Subcutaneous adipose tissue (tissue), 4 donors: ENCODE measurements around the gene DCHS2. TPM values are rescaled to one million over a fixed set of nuclear protein-coding genes. Genes with fewer than 3 reads are reported as not detected.

Experiments
- total RNA-seq, 4 donors: library from RNA; depleted of rRNA; stranded (reverse); fragments of >200 nt; gene quantifications; one replicate each; pipeline ENCODE4 v1.1.0, GENCODE V29; 2016
- TF ChIP-seq, protein P1 (sequence below): fragments of 450-650 bp; IDR thresholded peaks from one replicate; pipeline ENCODE4 v1.5.1; 2016; ENCODE audit warnings: low read depth, mild to moderate bottlenecking, control low read depth, antibody characterized with exemption, moderate library complexity

DCHS2 gene
- total RNA-seq, 4 donors from 2014 or later = not detected

DNA sequence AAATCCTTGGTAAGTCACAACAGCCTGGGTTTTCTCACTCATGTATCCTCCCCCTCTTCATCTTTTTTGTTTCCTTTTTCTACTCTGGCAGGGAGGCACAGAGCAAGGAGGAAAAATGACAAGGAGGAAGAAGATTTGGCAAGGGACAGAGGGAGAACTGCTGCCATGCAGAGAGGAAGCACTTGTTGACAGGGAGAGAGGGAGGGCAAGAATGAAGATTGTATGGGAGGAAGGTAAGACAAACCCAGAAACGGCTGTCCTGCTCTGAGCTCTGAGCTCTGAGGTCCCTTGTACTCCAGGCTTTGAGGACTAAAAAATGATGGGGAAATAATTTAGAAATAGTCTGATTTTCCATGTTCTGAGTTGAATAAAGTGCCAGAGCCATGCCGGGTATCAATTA lies 123.9 kb downstream of the DCHS2 start:
- TF ChIP-seq, protein P1, sequence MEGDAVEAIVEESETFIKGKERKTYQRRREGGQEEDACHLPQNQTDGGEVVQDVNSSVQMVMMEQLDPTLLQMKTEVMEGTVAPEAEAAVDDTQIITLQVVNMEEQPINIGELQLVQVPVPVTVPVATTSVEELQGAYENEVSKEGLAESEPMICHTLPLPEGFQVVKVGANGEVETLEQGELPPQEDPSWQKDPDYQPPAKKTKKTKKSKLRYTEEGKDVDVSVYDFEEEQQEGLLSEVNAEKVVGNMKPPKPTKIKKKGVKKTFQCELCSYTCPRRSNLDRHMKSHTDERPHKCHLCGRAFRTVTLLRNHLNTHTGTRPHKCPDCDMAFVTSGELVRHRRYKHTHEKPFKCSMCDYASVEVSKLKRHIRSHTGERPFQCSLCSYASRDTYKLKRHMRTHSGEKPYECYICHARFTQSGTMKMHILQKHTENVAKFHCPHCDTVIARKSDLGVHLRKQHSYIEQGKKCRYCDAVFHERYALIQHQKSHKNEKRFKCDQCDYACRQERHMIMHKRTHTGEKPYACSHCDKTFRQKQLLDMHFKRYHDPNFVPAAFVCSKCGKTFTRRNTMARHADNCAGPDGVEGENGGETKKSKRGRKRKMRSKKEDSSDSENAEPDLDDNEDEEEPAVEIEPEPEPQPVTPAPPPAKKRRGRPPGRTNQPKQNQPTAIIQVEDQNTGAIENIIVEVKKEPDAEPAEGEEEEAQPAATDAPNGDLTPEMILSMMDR = no peak

DNA sequence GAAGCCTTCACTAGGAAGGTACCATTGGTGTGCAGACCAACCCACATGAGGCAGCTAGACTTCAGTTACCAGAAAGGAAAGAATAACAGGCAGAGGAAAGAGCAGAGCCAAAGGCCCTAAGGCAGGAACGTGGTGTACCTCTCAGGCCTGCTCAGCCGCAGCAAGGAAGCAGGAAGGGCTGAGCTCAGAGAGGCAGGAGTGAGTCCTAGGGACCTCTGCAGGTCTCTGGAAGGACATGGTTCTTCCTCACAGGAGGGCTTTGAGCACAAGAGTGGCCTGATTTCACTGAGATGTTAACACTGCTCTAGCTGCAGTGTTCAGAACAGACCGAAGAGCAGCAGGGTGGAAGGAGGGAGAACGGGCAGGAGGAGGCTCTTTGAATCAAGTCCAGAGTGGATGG lies 124.6 kb downstream of the DCHS2 start:
- TF ChIP-seq, protein P1 = no peak

DNA sequence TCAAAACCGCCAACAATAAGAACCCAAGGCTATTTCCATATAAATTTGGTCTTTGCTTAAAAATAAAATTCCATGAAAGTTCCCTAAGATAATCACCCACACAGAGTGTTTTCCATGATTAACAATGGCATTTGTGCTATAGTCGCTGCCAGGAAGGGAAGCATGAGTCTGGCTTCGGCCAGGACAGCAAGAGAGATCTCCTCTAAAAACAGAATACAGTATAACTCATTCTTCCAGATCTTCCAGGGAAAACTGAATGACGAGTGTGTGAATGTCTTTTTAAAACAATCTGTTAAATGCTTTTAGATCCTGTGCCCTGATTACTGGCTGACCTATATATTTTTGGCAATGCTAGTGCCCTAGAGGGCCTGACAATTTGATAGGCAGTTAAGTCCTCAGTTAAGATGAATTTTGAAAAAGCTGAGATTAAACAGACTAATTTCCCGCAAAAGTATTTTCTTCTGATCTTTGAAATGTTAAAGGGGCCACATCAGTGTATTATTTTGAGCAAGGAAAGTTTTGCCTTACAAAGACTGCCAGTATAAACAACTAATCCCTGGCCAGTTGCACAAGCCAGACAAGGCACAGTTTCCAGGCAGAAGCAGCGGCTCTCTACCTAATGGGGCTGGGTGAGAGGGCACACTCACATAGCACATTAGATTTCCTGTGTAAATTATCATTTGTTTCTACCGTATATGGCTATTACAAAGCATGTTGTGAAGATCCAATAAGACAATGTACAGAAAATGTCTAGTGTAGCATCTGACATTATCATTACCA lies 127.3 kb downstream of the DCHS2 start:
- TF ChIP-seq, protein P1 = no peak

DNA sequence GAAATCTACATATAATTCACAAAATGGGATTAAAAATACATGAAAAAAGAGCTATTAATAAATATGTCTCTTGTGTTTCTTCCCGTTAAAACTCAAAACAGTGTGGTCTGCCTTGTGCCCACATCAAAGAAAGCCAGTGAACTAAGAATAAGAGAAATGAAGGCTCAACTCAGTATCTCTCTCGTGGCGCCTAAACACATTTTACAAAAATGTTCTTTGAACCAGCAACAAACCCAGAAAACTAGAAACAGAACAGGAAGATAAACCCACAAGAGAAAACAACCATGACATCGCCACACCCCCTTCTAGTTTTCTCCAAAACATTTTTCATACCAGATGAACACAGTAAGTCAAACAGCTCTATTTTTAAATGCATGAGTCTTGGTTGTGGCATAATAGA lies 130.1 kb downstream of the DCHS2 start:
- TF ChIP-seq, protein P1 = no peak

DNA sequence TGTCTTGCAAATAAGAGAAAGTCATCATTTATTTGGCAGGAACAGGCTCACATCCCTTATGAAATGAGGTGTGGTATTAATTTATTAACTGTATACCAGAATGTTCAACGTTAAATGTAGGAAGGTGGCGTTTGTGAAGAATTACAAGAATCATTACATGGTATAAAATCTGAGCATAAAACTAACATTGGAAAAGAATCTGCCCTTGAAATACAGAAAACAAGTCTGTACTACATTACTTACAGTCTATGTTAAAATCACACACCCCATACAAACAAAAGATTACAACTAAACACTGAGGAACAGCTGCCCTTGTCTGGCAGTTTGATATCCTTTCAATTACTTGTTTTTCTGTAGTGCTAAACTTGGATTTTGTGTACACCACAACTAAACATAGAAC lies 131.1 kb downstream of the DCHS2 start:
- TF ChIP-seq, protein P1 = no peak

DNA sequence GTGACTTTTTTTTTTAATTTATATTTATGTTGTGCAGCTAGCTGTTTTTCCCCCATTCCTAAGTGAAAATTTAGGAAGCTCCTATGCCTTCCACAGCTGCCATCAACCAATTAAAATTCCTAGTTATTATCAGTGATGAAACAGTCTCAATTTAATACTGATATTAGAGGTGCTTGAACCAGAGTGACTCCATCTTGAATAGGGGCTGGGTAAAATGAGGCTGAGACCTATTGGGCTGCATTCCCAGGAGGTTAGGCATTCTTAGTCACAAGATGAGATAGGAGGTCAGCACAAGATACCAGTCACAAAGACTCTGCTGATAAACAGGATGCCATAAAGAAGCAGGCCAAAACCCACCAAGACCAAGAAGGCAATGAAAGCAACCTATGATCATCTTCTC lies 136.7 kb downstream of the DCHS2 start:
- TF ChIP-seq, protein P1 = no peak

DNA sequence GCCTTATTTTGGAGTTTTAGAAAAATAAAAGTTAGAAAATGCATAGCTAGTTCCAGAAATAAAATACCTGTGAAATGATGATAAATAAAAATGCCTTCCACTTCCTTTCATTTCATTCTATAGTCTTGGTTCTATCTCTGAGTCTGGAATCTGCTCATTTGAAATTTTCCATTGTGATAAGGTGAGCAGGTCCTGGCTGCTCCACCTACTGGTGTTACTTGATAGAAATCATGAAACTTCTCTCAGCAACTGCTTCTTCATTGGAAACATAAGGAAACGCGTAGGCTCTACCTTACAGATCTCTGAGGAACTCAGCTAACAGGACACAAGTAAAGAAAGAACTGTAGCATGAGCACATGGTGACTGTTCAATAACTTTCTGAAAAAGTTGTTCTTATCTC lies 141.8 kb downstream of the DCHS2 start:
- TF ChIP-seq, protein P1 = no peak
